Measurements from ENCODE around the gene PGP. TPM values are rescaled to one million over a fixed set of nuclear protein-coding genes. Genes with fewer than 3 reads are reported as not detected.

The PGP gene
- total and polyA plus RNA-seq, 2 of the 4 experiments (the other 2 are of a cell fraction): 4.1 to 9.4 TPM

GRCh38 chr16:2234813-2235170 lies 20.2 kb upstream of the PGP start:
- no peak overlapping the region for H4K91ac ChIP-seq (ENCODE audit: insufficient read depth, low read depth, low read length)
- dilution Hi-C loops (cut with HindIII; ENCODE audit: low sequenced_read_pairs, unreplicated experiment) (no loop called here), intact Hi-C loops (cut with micrococcal nuclease) (no loop called here), in situ Hi-C loops (cut with MboI; ENCODE audit: low sequenced_read_pairs) (no loop called here)
- no peak overlapping the region for H2BK120ac ChIP-seq (ENCODE audit: low read depth, low read length)
- peaks cover 52% of the 10 kb centered on the region for H3K36me3 ChIP-seq (ENCODE audit: control insufficient read depth, insufficient read depth, low read length)
- no peak overlapping the region for H3K23ac ChIP-seq (ENCODE audit: low read depth, low read length)
- H3K4me1 ChIP-seq (ENCODE audit: control insufficient read depth, insufficient read depth, low read length): peaks cover 5% of the 10 kb centered on the region; the same call in 1 of the 2 replicates
- H3K79me1 ChIP-seq (ENCODE audit: low read depth in 1 of 2, low read length in 2 of 2): no peaks in the 10 kb centered on the region
- no peaks in the 10 kb centered on the region for H3K9me1 ChIP-seq (ENCODE audit: insufficient read depth, low read length)
- H2AFZ ChIP-seq (replicated peaks; ENCODE audit: low read length, poor library complexity): no peak overlapping the region
- no peak overlapping the region for H2BK20ac ChIP-seq (ENCODE audit: low read depth, low read length)
- no peak overlapping the region for H2BK15ac ChIP-seq (ENCODE audit: low read depth, low read length)
- H3K56ac ChIP-seq (ENCODE audit: extremely low read depth, insufficient read depth, low read length): no peak overlapping the region
- no peak overlapping the region for H4K5ac ChIP-seq (ENCODE audit: low read depth, low read length)
- no peak overlapping the region for H3K4me3 ChIP-seq (ENCODE audit: insufficient read depth, low read depth, low read length)
- H4K8ac ChIP-seq (ENCODE audit: low read depth in 2 of 2, low read length in 2 of 2): no peak overlapping the region
- TF ChIP-seq MAZ (IDR thresholded peaks at IDR 0.05; ENCODE audit: borderline replicate concordance, low read depth, low read length) (no peak), CHD1 (IDR thresholded peaks at IDR 0.05; ENCODE audit: low read depth, low read length) (no peak), MAFK (IDR thresholded peaks at IDR 0.05; ENCODE audit: low read depth, low read length) (no peak), SMC3 (IDR thresholded peaks at IDR 0.05; ENCODE audit: low read depth, low read length) (no peak), ELK1 (IDR thresholded peaks at IDR 0.05; ENCODE audit: borderline replicate concordance, low read depth, low read length) (no peak), CEBPB (IDR thresholded peaks at IDR 0.05; ENCODE audit: low read depth, low read length) (no peak), FOS (IDR thresholded peaks at IDR 0.05; ENCODE audit: low read depth, low read length) (no peak), USF2 (IDR thresholded peaks at IDR 0.05; ENCODE audit: low read depth, low read length) (no peak), RCOR1 (IDR thresholded peaks at IDR 0.05; ENCODE audit: insufficient replicate concordance, low read length) (no peak), BHLHE40 (IDR thresholded peaks at IDR 0.05; ENCODE audit: low read depth, low read length) (no peak), NFE2L2 (IDR thresholded peaks at IDR 0.05; ENCODE audit: low read depth, low read length) (no peak), POLR2A (IDR thresholded peaks at IDR 0.05; ENCODE audit: low read depth, low read length) (no peak), RFX5 (IDR thresholded peaks at IDR 0.05; ENCODE audit: low read depth, low read length) (no peak), CTCF (conservative IDR thresholded peaks at IDR 0.05; ENCODE audit: low read depth, low read length) (no peak), RAD21 (IDR thresholded peaks at IDR 0.05; ENCODE audit: low read length) (no peak), MXI1 (IDR thresholded peaks at IDR 0.05; ENCODE audit: borderline replicate concordance, low read depth, low read length) (no peak)
- no peak overlapping the region for H3K14ac ChIP-seq (replicated peaks; ENCODE audit: low read depth, low read length)
- no peak overlapping the region for H3K4me2 ChIP-seq (ENCODE audit: low read depth, low read length)
- H2AK9ac ChIP-seq (replicated peaks; ENCODE audit: low read depth, low read length, poor library complexity): no peak overlapping the region
- ATAC-seq (ENCODE audit: low read depth) (no peak), DNase-seq (no peak)
- WGBS, 2 experiments (ENCODE audit: extremely low coverage in 2 of 2, insufficient read length in 1 of 2): 95% methylated on average over 11 of the region's 18 CpGs; no CpG with 5 or more reads in 1 of the 2 experiments
- peaks cover 9% of the 10 kb centered on the region for H3K27me3 ChIP-seq (ENCODE audit: control insufficient read depth, insufficient read depth, low read length)
- BruUV-seq (replicated peaks): no TSS peak
- no peak overlapping the region for H3K4ac ChIP-seq (ENCODE audit: low read depth, low read length)
- H3K18ac ChIP-seq (ENCODE audit: low read depth, low read length): no peak overlapping the region
- no peak overlapping the region for H2BK5ac ChIP-seq (ENCODE audit: low read depth, low read length, poor library complexity, severe bottlenecking)
- H3K9ac ChIP-seq (ENCODE audit: low read depth, low read length): no peak overlapping the region
- H4K20me1 ChIP-seq (ENCODE audit: insufficient read depth, low read length): peaks cover 14% of the 10 kb centered on the region
- ChIA-PET POLR2A (ENCODE audit: unreplicated experiment) (no interaction called here), CTCF (no interaction called here)
- H3K9me3 ChIP-seq (ENCODE audit: control insufficient read depth, insufficient read depth, low read length): no peaks in the 10 kb centered on the region
- no peak overlapping the region for H2AK5ac ChIP-seq (ENCODE audit: low read depth, low read length)
- no peak overlapping the region for H3K27ac ChIP-seq (ENCODE audit: insufficient read depth, low read length)
